Natural killer cell (primary cell): ENCODE measurements around the gene ITPKB. TPM values are rescaled to one million over a fixed set of nuclear protein-coding genes. Genes with fewer than 3 reads are reported as not detected.
A peak's percentile ranks its signal among the peaks of the same experiment; 100 is the strongest.

Experiments used
- ATAC-seq, 3 donors: fragments of 150-1000 bp in 2 of 3; fragments of 200-7000 bp in 1 of 3; cut with Tn5 transposase; 1 replicate in 1 of 3; 2 replicates in 2 of 3; pipeline ENCODE4 v1.10.0; 2021; ENCODE audit warnings: mild to moderate bottlenecking in 2 of 3, moderate library complexity in 2 of 3
- DNase-seq, 2 donors: peaks; one replicate each; pipeline versions ENCODE4 v3.0.0 to v3.0.0-alpha.2; 2013 to 2021; ENCODE audit warnings: mixed read lengths in 1 of 2
- H3K27ac ChIP-seq: one replicate; pipeline ENCODE4 v1.5.1; 2013; ENCODE audit warnings: mild to moderate bottlenecking, low read length
- H3K27me3 ChIP-seq: one replicate; pipeline ENCODE4 v1.6.1; 2013; ENCODE audit warnings: low read length; ENCODE audit not compliant: control insufficient read depth, insufficient read depth
- H3K36me3 ChIP-seq: one replicate; pipeline ENCODE4 v1.6.1; 2013; ENCODE audit warnings: low read length; ENCODE audit not compliant: control insufficient read depth, insufficient read depth
- H3K4me1 ChIP-seq: one replicate; pipeline ENCODE4 v1.6.1; 2013; ENCODE audit warnings: low read length; ENCODE audit not compliant: control insufficient read depth, insufficient read depth
- H3K4me3 ChIP-seq: one replicate; pipeline ENCODE4 v1.5.1; 2013; ENCODE audit warnings: low read length
- H3K9me3 ChIP-seq: one replicate; pipeline ENCODE4 v1.6.1; 2013; ENCODE audit warnings: low read length; ENCODE audit not compliant: control insufficient read depth, insufficient read depth
- H3K27ac Mint-ChIP-seq, 2 donors: one replicate each; pipeline ENCODE4 v1.8.0; 2022; ENCODE audit warnings: mild to moderate bottlenecking in 2 of 2, mixed read lengths in 2 of 2, moderate library complexity in 1 of 2
- H3K27me3 Mint-ChIP-seq, 2 donors: one replicate each; pipeline ENCODE4 v1.8.0; 2022; ENCODE audit warnings: low read depth in 2 of 2, mixed read lengths in 2 of 2
- H3K36me3 Mint-ChIP-seq: one replicate; pipeline ENCODE4 v1.8.0; 2022; ENCODE audit warnings: mixed read lengths
- H3K4me1 Mint-ChIP-seq, 2 donors: one replicate each; pipeline ENCODE4 v1.8.0; 2022; ENCODE audit warnings: mixed read lengths in 2 of 2
- H3K4me3 Mint-ChIP-seq: one replicate; pipeline ENCODE4 v1.8.0; 2022; ENCODE audit warnings: mild to moderate bottlenecking, moderate library complexity, mixed read lengths
- H3K9me3 Mint-ChIP-seq, 2 donors: one replicate each; pipeline ENCODE4 v1.8.0; 2022; ENCODE audit warnings: mixed read lengths in 2 of 2
- WGBS: methylation state at CpG from one replicate; pipeline ENCODE4 v1.1.7; 2013; ENCODE audit warnings: missing lambda C conversion rate; ENCODE audit not compliant: insufficient coverage; 5-methylcytosine and 5-hydroxymethylcytosine counted together
- intact Hi-C: fragments of 100-400 bp; cut with micrococcal nuclease; formaldehyde crosslinking; loops from one replicate; pipeline ENCODE4 v1.14.2; 2022
- total RNA-seq, 4 donors: library from RNA; stranded (reverse); fragments of 120-200 nt in 1 of 4; gene quantifications; one replicate each; pipeline versions ENCODE4 v1.2.3 to v1.2.4, GENCODE V29; 2013 to 2022
- TF ChIP-seq, protein P1 (sequence below): fragments of 200-600 bp; IDR thresholded peaks from one replicate; pipeline ENCODE4 v1.8.0; 2022; ENCODE audit warnings: antibody characterized with exemption

Gene ITPKB
- total RNA-seq, 3 donors from 2014 or later (not counting 1 experiment from before 2014, with no cell fraction given), result 92.2 to 133 (median 99.0) TPM

DNA sequence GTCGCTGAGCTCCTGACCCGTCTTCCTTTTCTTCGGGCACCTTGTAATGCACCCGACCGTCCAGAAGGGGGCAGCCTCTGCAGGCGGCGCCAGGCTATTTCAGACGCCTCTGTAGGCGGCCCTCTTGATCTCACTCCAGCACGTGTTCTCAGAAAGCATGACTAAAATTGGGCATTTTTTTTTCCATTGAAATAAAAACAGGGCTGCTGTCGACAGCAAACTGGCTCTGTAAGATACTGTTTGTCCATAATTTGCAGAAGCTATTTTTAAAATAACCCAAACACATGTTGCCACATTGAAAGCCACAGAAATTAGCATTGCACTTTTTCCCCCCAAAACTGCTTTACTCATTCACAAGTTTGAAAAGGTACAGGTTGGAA is 112.5 kb downstream of the ITPKB start:
- Mint-ChIP-seq H3K9me3 (no peaks in the 10 kb centered on the region), H3K27ac (peak overlapping the region; percentile 38 to 51)

DNA sequence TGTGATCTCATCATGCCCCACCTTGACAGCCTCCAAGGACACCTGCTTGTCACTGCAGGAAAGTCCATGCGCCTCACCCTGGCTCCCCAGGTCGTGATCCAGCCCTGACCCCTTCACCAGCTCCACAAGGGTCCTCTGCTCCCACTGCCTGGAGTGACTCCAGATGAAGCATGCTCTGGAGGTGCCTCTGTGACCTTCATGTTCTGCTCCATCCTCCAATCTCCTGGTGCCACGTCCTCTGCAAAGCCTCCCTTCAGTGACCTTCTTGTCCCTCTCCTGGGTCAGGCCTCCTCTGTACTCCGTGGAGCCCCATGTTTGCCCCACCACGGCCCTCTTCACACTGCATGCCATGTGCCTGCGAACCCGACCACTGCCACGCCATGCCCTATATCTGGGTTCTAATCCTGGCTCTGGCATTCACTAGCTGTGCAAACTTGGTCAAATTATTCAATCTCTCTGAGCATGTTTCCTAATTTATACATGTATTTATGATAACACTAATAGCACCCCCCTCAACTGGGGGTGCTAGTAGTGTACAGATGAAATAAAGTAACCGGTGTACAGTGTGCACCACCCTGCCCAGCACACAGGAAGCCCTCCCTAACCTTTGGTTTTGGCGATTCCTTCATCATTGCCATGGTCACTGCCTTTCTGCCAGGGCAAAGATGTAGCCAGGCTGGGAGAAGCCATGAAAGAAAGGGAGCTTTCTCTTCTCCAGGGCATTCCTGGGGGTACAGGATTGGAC is 113.1 kb downstream of the ITPKB start:
- H3K4me3 Mint-ChIP-seq, result peak overlapping the region; percentile 69
- peaks cover 16 to 19% of the 10 kb centered on the region in 2 donors for H3K4me1 Mint-ChIP-seq
- H3K4me3 ChIP-seq, result peak overlapping the region; percentile 28

More for the DNA sequence above, 112.5 kb downstream of the ITPKB start:
- Histone ChIP-seq H3K4me1 (peaks cover 9% of the 10 kb centered on the region), H3K27ac (no peak overlapping the region), H3K36me3 (peaks cover 5% of the 10 kb centered on the region), H3K27me3 (no peaks in the 10 kb centered on the region), H3K9me3 (no peaks in the 10 kb centered on the region), H3K4me3 (peak overlapping the region; percentile 28)
- H3K4me1 Mint-ChIP-seq, result peaks cover 16 to 19% of the 10 kb centered on the region in 2 donors
- ATAC-seq, result peak; percentile 95 to 100 (median 97)
- H3K36me3 Mint-ChIP-seq, result no peaks in the 10 kb centered on the region
- intact Hi-C loops, result loop anchor here (1.0 to 2.0 kb wide), 2 partner anchors 60 to 202 kb away; no protein-coding TSS in a partner anchor
- peak overlapping the region; percentile 69 for H3K4me3 Mint-ChIP-seq
- WGBS, result under 1% methylated on average over 11 of the region's 11 CpGs
- peaks cover 0 to 3% of the 10 kb centered on the region in 2 donors for H3K27me3 Mint-ChIP-seq
- peak; percentile 75 to 87 for DNase-seq
- TF ChIP-seq, protein P1, sequence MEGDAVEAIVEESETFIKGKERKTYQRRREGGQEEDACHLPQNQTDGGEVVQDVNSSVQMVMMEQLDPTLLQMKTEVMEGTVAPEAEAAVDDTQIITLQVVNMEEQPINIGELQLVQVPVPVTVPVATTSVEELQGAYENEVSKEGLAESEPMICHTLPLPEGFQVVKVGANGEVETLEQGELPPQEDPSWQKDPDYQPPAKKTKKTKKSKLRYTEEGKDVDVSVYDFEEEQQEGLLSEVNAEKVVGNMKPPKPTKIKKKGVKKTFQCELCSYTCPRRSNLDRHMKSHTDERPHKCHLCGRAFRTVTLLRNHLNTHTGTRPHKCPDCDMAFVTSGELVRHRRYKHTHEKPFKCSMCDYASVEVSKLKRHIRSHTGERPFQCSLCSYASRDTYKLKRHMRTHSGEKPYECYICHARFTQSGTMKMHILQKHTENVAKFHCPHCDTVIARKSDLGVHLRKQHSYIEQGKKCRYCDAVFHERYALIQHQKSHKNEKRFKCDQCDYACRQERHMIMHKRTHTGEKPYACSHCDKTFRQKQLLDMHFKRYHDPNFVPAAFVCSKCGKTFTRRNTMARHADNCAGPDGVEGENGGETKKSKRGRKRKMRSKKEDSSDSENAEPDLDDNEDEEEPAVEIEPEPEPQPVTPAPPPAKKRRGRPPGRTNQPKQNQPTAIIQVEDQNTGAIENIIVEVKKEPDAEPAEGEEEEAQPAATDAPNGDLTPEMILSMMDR, result peak; percentile 97

DNA sequence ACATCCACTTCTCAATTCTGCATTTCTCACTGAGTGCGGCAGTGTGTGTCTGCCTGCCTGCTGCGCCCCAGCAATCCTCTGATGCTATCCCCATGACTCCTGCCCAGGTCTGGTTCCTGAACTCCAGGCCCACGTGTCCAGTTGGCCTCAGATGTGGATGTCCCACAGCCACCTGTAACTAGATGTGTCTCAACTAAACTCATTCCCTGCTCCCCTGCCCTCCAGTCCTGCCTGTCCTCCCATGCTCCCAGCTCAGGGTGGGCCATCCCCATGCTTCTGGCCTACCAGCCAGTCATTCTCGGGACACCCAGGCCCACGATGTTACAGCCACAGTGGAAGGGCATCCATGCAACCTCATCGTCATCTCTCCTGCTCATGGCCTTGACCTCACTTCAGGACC is 113.8 kb downstream of the ITPKB start:
- Histone ChIP-seq H3K9me3 (no peaks in the 10 kb centered on the region), H3K27ac (no peak overlapping the region), H3K27me3 (no peaks in the 10 kb centered on the region), H3K4me1 (peaks cover 9% of the 10 kb centered on the region), H3K4me3 (no peak overlapping the region), H3K36me3 (peaks cover 5% of the 10 kb centered on the region)
- Mint-ChIP-seq H3K27ac (no peak overlapping the region), H3K27me3 (peaks cover 0 to 3% of the 10 kb centered on the region in 2 donors), H3K4me1 (peaks cover 16 to 18% of the 10 kb centered on the region in 2 donors), H3K36me3 (no peaks in the 10 kb centered on the region), H3K9me3 (no peaks in the 10 kb centered on the region), H3K4me3 (no peak overlapping the region)
- WGBS, result 86% methylated on average over 6 of the region's 6 CpGs
- ATAC-seq, result no peak
- TF ChIP-seq, protein P1, result no peak
- intact Hi-C loops, result no loop called here
- DNase-seq, result no peak

More for the DNA sequence above, 113.1 kb downstream of the ITPKB start:
- Mint-ChIP-seq H3K27me3 (peaks cover 0 to 3% of the 10 kb centered on the region in 2 donors), H3K9me3 (no peaks in the 10 kb centered on the region), H3K27ac (peak overlapping the region; percentile 38 to 51), H3K36me3 (no peaks in the 10 kb centered on the region)
- 65% methylated on average over 10 of the region's 10 CpGs for WGBS
- peaks cover 9% of the 10 kb centered on the region for H3K4me1 ChIP-seq
- no peaks in the 10 kb centered on the region for H3K9me3 ChIP-seq
- DNase-seq, result no peak
- no peak overlapping the region for H3K27ac ChIP-seq
- intact Hi-C loops, result loop anchor here (1.0 to 2.0 kb wide), 2 partner anchors 61 to 202 kb away; no protein-coding TSS in a partner anchor
- no peaks in the 10 kb centered on the region for H3K27me3 ChIP-seq
- TF ChIP-seq, protein P1, result no peak
- peak; percentile 40 to 56 (median 54) for ATAC-seq
- H3K36me3 ChIP-seq, result peaks cover 5% of the 10 kb centered on the region
